Keratinocyte (primary cell): Measurements from ENCODE around the gene GRAMD1A.

Experiments used
- EZH2 ChIP-seq: IDR thresholded peaks from one replicate; pipeline ENCODE4 v1.6.1; 2012; ENCODE audit warnings: inconsistent platforms, mild to moderate bottlenecking, low read length, moderate library complexity
- TF ChIP-seq, protein P1 (sequence below), 3 experiments: IDR thresholded peaks in 1 of 3; conservative IDR thresholded peaks in 1 of 3; optimal IDR thresholded peaks in 1 of 3; 2 replicates in 2 of 3; 3 replicates in 1 of 3; pipeline versions ENCODE3 to v1.5.1; 2011; ENCODE audit warnings: low read length in 3 of 3, mild to moderate bottlenecking in 3 of 3, moderate library complexity in 2 of 3, control low read depth in 1 of 3, inconsistent platforms in 1 of 3; ENCODE audit not compliant: insufficient read depth in 2 of 3; ENCODE audit errors: extremely low read depth in 1 of 3

DNA sequence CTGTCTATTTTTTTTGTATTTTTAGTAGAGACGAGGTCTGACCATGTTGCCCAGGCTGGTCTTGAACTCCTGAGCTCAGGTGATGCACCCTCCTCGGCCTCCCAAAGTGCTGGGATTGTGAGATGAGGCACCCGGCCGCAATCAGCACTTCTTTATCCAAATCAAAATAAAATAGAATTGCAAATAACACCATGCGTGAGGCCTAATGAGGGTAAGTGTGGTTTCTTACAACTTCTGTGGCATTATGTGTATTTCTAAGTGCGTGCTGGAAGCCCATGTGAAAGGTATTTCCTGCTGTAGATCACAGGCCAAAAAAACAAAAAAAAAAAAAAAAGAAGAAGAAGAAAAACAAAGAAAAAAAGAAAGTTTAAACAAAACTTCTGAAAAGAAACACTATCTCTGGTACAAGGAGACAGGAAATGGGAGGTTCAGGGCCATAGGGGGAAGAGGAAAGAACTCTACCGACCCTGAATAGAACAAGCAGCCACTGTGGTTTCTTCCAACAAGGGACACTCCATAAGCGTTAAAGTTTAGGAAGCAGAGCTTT lies 3.0 kb upstream of the GRAMD1A start:
- TF ChIP-seq, protein P1, sequence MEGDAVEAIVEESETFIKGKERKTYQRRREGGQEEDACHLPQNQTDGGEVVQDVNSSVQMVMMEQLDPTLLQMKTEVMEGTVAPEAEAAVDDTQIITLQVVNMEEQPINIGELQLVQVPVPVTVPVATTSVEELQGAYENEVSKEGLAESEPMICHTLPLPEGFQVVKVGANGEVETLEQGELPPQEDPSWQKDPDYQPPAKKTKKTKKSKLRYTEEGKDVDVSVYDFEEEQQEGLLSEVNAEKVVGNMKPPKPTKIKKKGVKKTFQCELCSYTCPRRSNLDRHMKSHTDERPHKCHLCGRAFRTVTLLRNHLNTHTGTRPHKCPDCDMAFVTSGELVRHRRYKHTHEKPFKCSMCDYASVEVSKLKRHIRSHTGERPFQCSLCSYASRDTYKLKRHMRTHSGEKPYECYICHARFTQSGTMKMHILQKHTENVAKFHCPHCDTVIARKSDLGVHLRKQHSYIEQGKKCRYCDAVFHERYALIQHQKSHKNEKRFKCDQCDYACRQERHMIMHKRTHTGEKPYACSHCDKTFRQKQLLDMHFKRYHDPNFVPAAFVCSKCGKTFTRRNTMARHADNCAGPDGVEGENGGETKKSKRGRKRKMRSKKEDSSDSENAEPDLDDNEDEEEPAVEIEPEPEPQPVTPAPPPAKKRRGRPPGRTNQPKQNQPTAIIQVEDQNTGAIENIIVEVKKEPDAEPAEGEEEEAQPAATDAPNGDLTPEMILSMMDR (optimal IDR thresholded peaks at IDR 0.05 in 1 of 3, IDR thresholded peaks at IDR 0.05 in 1 of 3, conservative IDR thresholded peaks at IDR 0.05 in 1 of 3; ENCODE audit: extremely low read depth in 1 of 3, insufficient read depth in 2 of 3, low read length in 3 of 3) = no peak
- TF ChIP-seq EZH2 = no peak
